ENCODE measurements around the gene ZNF521. TPM values are rescaled to one million over a fixed set of nuclear protein-coding genes. Genes with fewer than 3 reads are reported as not detected.

Gene ZNF521
- total and polyA plus RNA-seq, 10 of the 15 experiments (the other 5 are each of a cell fraction or from before 2014, with no cell fraction given): 0.02 to 0.05 (median 0.04) TPM; not detected in 6

- TF ChIP-seq MLLT1 (IDR thresholded peaks at IDR 0.05) (no peak), PAX5 (IDR thresholded peaks at IDR 0.05; ENCODE audit: borderline replicate concordance, low read depth, low read length) (no peak), TAF1 (IDR thresholded peaks at IDR 0.05; ENCODE audit: borderline replicate concordance, low read depth, low read length) (no peak), ZBTB11 (CRISPR knock-in tag; IDR thresholded peaks at IDR 0.05) (no peak), POLR2AphosphoS5 (IDR thresholded peaks at IDR 0.05; ENCODE audit: low read length) (no peak), PKNOX1 (IDR thresholded peaks at IDR 0.05) (no peak), SMC3 (IDR thresholded peaks at IDR 0.05; ENCODE audit: borderline replicate concordance, low read length) (no peak)
These were observed 252.1 kb downstream of the ZNF521 start (continued) for GRCh38 chr18:25099895-25100294.
